Ovary (tissue), 9 donors: ENCODE results near the gene JPT2. TPM values are rescaled to one million over a fixed set of nuclear protein-coding genes. Genes with fewer than 3 reads are reported as not detected.

Experiments used
- DNase-seq, 5 donors: peaks; one replicate each; pipeline ENCODE4 v3.0.0-alpha.2; 2019 to 2020
- H3K27ac ChIP-seq, 2 donors: fragments of 200-600 bp; one replicate each; pipeline versions ENCODE4 v1.5.1 to v1.8.0; 2019 to 2022
- H3K27me3 ChIP-seq: fragments of 200-600 bp; one replicate; pipeline ENCODE4 v1.8.0; 2022
- H3K36me3 ChIP-seq: fragments of 200-600 bp; sonication (generic); one replicate; pipeline ENCODE4 v1.5.1; 2019
- H3K4me1 ChIP-seq: one replicate; pipeline ENCODE4 v1.8.1; 2013; ENCODE audit warnings: mild to moderate bottlenecking, moderate library complexity; ENCODE audit not compliant: insufficient read depth
- H3K4me3 ChIP-seq: fragments of 200-600 bp; sonication (generic); one replicate; pipeline ENCODE4 v1.5.1; 2017
- H3K9me3 ChIP-seq, 2 donors: fragments of 200-600 bp in 1 of 2; sonication (generic) in 1 of 2; one replicate each; pipeline versions ENCODE4 v1.5.1 to v1.8.1; 2013 to 2019; ENCODE audit warnings: mild to moderate bottlenecking in 1 of 2, moderate library complexity in 1 of 2
- CTCF ChIP-seq, 3 donors: fragments of 450-650 bp in 2 of 3; fragments of 200-600 bp in 1 of 3; IDR thresholded peaks; one replicate each; pipeline versions ENCODE4 v1.5.1 to v1.8.0; 2016 to 2022; ENCODE audit warnings: antibody characterized with exemption in 3 of 3, mild to moderate bottlenecking in 1 of 3
- EP300 ChIP-seq: sonication (generic); formaldehyde crosslinking; IDR thresholded peaks from one replicate; pipeline ENCODE4 v1.6.1; 2017; ENCODE audit warnings: antibody characterized with exemption
- POLR2A ChIP-seq: fragments of 450-650 bp; IDR thresholded peaks from one replicate; pipeline ENCODE4 v1.6.1; 2017; ENCODE audit warnings: antibody characterized with exemption, mild to moderate bottlenecking, moderate library complexity
- WGBS, 3 donors: extraction: QIAGEN DNeasy Blood & Tissue Kit in 1 of 3; methylation state at CpG; one replicate each; pipeline versions ENCODE4 v1.1.5 to v1.1.7; 2013 to 2017; 5-methylcytosine and 5-hydroxymethylcytosine counted together
- intact Hi-C, 4 donors: fragments of 100-400 bp; cut with DNase I; formaldehyde crosslinking; loops; one replicate each; pipeline versions ENCODE4 v1.11.0 to v1.15.1; 2022 to 2023
- polyA plus RNA-seq, 2 donors: library from polyadenylated mRNA; stranded (reverse); fragments of 200-250 nt in 1 of 2; fragments of 350-450 nt in 1 of 2; fragmentation: Illumina TruSeq in 1 of 2; extraction: RNeasy Lipid Tissue Mini Kit (QIAGEN cat#74804) in 1 of 2; gene quantifications; one replicate each; pipeline ENCODE4 v1.2.3, GENCODE V29; 2013 to 2014
- total RNA-seq, 7 donors: library from RNA; depleted of rRNA in 2 of 7; stranded (reverse); fragments of >200 nt in 2 of 7; fragmentation: NEBNext Ultra II Directional in 3 of 7; extraction: Animal tissue kit (Norgen Biotek cat#: 25700) in 3 of 7; gene quantifications; one replicate each; pipeline versions ENCODE4 v1.1.0 to v1.2.4, GENCODE V29; 2016 to 2023
- donor health status: DM: no; HTN: no; CAD: no; lungs with moderate emphysema.
- donor health status: DM: no; HTN: no; CAD: no.
- donor health status: Bipolar disorder and iron deficiency.
- donor health status: DM: yes; HTN: yes; CAD: no.
- donor health status: DM: no; HTN: no; CAD: no.
- donor health status: DM: yes; HTN: yes; CAD: no.

JPT2 gene
- total and polyA plus RNA-seq, 9 donors: 14.4 to 51.8 (median 44.1) TPM

GRCh38 chr16:1639860-1640259 lies 38.2 kb upstream of the JPT2 start:
- no peak for TF ChIP-seq POLR2A
- no peak for TF ChIP-seq CTCF (IDR thresholded peaks at IDR 0.05)
- no peak for TF ChIP-seq EP300
- no peak overlapping the region for H3K4me3 ChIP-seq
- no peak overlapping the region for H3K27ac ChIP-seq
- intact Hi-C loops: no loop called here
- no peaks in the 10 kb centered on the region for H3K36me3 ChIP-seq
- H3K9me3 ChIP-seq: no peaks in the 10 kb centered on the region
- no peaks in the 10 kb centered on the region for H3K27me3 ChIP-seq
- peaks cover 2% of the 10 kb centered on the region for H3K4me1 ChIP-seq
- no peak for DNase-seq
- 58 to 72% (median 61%) methylated on average over 11 of the region's 11 CpGs for WGBS, 3 donors

- 41 to 53% (median 50%) methylated on average over 19 to 20 of the region's 20 CpGs for WGBS, 3 donors
- DNase-seq: no peak
- no peak overlapping the region for H3K27ac ChIP-seq
These were observed 37.7 kb upstream of the JPT2 start for GRCh38 chr16:1640261-1640941.

GRCh38 chr16:1641261-1641660 lies 36.8 kb upstream of the JPT2 start:
- no peak overlapping the region for H3K4me3 ChIP-seq
- no peaks in the 10 kb centered on the region for H3K9me3 ChIP-seq
- no peak for DNase-seq
- no peaks in the 10 kb centered on the region for H3K36me3 ChIP-seq
- intact Hi-C loops: no loop called here
- H3K4me1 ChIP-seq: peaks cover 2% of the 10 kb centered on the region
- TF ChIP-seq EP300: no peak
- TF ChIP-seq CTCF (IDR thresholded peaks at IDR 0.05): no peak
- no peak overlapping the region for H3K27ac ChIP-seq
- no peaks in the 10 kb centered on the region for H3K27me3 ChIP-seq
- WGBS, 3 donors: 93% methylated on average over 12 of the region's 12 CpGs

More at GRCh38 chr16:1640261-1640941, 37.7 kb upstream of the JPT2 start:
- Histone ChIP-seq H3K4me3 (no peak overlapping the region), H3K36me3 (no peaks in the 10 kb centered on the region), H3K9me3 (no peaks in the 10 kb centered on the region), H3K4me1 (peaks cover 2% of the 10 kb centered on the region), H3K27me3 (no peaks in the 10 kb centered on the region)
- intact Hi-C loops: no loop called here
- no peak for TF ChIP-seq CTCF (IDR thresholded peaks at IDR 0.05)
- no peak for TF ChIP-seq EP300
- no peak for TF ChIP-seq POLR2A

- intact Hi-C loops: no loop called here
- no peak overlapping the region for H3K4me3 ChIP-seq
- H3K36me3 ChIP-seq: no peaks in the 10 kb centered on the region
- H3K4me1 ChIP-seq: peaks cover 2% of the 10 kb centered on the region
- no peaks in the 10 kb centered on the region for H3K9me3 ChIP-seq
- no peak for TF ChIP-seq EP300
- no peak for TF ChIP-seq CTCF (IDR thresholded peaks at IDR 0.05)
- no peak for TF ChIP-seq POLR2A
- 79 to 87% (median 83%) methylated on average over 5 of the region's 5 CpGs for WGBS, 3 donors
- no peak for DNase-seq
- no peaks in the 10 kb centered on the region for H3K27me3 ChIP-seq
- no peak overlapping the region for H3K27ac ChIP-seq
These were observed 35.9 kb upstream of the JPT2 start for GRCh38 chr16:1642148-1642547.
